Middle frontal gyrus (tissue), 1 donor: Measurements from ENCODE around the gene CHD2.
"Not testable (repeated sequence)": the region's sequence is repeated elsewhere in the genome, so short reads cannot be mapped to it uniquely, and the experiment has no call there.

Experiments
- DNase-seq: peaks from one replicate; pipeline ENCODE4 v3.0.0-alpha.2; 2015; ENCODE audit warnings: low spot score; ENCODE audit errors: extremely low spot score

CHD2 gene

GRCh38 chr15:92899948-92900730, at the start of gene CHD2:
TSS of gene CHD2 (plus strand) at chr15:92900324. CDS start at chr15:92901238, 914 bp downstream.
- DNase-seq, result no peak

DNA sequence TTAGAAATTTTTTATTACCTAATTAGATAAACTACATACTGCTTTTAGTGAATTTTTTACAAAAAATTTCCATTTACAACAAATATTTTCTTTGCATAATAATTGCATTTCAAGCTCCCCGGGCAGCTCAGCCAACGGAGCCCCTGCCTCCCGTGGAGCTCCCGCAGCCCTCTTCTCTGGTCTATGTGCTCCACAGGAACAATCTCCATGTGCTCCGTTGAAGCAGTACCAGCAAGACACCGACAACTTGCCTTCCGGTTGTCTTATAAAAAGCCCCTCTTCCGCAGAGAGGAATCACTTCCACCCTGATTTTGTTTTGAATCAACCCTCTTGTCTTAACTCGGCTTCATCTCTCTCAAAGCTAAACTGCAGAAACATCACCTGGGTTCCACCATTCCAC, 46.9 kb upstream of the CHD2 start:
- no peak for DNase-seq

DNA sequence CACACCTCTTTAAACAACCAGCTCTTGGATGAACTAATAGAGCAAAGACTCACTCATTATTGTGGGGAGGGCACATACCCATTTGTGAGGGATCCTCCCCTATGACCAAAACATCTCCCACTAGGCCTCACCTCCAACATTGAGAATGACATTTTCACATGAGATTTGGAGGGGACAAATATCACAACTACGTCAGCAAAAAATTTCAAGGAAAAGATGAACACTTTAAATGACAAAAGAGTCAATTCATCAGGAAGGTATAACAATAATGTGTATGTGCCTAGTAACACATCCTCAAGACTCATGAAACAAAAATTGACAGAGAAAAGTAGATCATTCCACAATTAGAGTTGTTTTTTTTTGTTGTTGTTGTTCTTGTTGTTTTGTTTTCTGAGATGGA, 38.4 kb upstream of the CHD2 start:
- DNase-seq, result no peak

DNA sequence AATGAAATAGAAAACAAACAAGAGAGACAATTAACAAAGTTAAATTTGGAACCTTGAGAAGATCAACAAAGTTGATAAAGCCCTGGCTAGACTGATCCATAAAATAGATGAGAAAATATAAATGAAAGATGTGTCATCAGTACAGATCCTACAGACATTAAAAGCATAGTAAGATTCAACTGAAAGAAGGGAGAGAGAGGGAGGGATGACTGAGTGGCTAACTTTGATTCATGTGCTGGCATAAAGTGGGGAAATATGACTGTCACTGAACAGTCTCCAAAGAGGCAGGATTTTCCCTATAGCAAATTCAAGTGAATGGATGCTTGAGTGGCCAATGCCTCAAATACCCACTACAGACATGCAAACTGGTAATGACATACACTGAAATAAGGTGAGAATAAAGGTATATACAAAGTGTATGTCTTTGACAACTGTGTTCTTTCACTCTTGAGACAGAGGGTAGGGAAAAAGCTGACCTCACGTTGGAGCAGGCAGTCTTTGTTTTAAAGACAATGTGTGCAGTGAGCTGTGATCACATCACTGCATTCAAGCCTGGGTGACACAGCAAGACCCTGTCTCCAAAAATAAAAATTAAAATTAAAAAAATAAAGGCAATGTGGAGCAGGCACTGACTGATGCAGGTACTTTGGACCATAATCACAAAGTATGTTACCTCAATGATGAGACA, 35.9 kb upstream of the CHD2 start:
- no peak for DNase-seq

GRCh38 chr15:92869263-92869940, 30.7 kb upstream of the CHD2 start:
- DNase-seq, result no peak

GRCh38 chr15:92870010-92870591, 30.0 kb upstream of the CHD2 start:
- DNase-seq, result no peak

- DNase-seq, result not testable (repeated sequence)
Observed at GRCh38 chr15:92872967-92873366, 27.2 kb upstream of the CHD2 start.

GRCh38 chr15:92877000-92877399, 23.1 kb upstream of the CHD2 start:
- DNase-seq, result no peak

DNA sequence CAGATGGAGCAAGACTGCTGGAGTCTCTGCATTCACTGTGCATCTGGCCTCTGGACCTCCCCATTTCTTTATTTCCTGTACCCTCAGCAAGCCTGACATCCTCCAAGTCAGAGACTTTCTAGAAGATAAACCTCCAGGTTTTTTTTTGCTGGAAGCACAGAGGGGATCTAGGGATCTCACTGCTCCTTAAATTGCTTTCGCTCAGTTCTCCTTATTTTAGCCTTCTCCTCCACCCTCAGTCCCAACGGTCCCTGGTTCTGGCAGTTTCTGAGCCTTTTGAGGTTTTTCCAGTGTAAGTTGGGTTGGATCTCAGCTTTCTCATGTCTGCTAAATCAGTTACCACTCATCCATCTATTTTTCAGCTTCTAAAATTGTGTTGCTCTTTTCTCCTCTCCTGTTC, 22.7 kb upstream of the CHD2 start:
- no peak for DNase-seq

GRCh38 chr15:92878593-92879053, 21.5 kb upstream of the CHD2 start:
- DNase-seq, result no peak

GRCh38 chr15:92879949-92880725, 20.0 kb upstream of the CHD2 start:
- DNase-seq, result no peak

GRCh38 chr15:92880796-92881195, 19.3 kb upstream of the CHD2 start:
- DNase-seq, result no peak

DNA sequence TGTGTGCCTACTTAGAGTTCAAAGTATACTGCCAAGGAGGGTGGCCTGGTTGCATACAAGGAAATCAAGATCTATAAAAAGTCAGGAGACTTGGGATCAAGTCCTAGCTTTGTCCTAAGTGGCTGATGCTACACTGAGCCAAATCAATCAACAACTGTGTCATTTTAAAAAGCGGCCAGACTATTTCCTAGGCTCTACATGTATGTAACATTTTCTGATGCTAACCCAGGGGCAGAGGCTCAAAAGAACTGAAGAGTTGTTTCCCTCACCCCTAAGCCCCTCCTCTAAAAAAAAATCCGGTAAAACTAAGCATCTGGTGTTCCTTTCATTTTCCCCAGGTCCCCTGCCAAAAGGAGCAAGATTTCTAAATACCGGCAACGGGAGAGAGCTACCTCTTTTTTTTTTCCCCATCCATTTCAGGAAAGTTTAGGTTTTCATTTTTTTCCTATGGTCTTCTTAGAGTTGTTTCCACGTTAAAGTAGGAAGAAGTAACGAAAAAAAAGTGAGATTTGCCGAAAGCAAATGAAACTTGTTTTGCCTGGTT, 18.8 kb upstream of the CHD2 start:
- DNase-seq, result no peak

DNA sequence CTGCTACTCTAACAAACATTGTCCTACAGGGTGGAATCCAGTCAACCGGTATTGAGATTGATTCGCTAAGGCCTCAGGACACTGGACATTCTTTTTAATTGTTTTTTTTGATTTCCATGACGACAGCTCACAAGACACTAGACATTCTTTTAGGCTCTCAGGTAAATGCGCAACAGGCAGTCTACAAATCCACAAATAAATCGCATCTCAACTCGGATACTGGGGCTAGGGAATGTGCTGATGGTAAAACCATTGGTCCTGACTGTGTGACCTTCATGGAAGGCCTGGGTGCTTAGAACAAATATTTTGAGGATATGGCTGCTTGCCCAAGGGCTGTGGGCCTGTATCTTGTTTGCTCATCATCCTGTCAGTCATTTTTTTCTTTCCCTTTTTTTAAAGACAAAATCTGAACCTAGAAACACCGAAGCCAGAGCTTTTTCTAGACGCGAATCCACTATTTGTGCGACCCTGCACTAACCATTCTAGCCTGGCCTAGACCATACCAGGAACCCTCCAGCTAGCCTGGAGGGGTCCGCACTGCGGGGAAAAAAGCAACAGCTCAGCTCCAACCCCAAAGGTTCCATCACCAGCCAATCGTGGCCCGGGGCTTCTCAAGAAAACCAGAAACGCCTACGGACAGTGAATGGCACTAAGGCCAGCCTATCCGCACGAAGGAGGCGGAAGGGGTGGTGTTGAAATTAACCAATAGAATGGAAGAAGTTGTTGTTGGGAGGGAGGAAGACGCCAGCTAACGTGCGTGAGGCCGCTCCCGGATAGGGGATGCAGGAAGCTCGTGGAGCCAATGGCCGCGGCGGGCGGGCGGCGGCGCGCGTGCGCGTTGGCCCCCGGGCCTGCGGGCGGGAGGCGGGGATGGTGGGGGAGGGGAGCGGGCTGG, 18.1 kb upstream of the CHD2 start:
- peak; percentile 99 for DNase-seq

DNA sequence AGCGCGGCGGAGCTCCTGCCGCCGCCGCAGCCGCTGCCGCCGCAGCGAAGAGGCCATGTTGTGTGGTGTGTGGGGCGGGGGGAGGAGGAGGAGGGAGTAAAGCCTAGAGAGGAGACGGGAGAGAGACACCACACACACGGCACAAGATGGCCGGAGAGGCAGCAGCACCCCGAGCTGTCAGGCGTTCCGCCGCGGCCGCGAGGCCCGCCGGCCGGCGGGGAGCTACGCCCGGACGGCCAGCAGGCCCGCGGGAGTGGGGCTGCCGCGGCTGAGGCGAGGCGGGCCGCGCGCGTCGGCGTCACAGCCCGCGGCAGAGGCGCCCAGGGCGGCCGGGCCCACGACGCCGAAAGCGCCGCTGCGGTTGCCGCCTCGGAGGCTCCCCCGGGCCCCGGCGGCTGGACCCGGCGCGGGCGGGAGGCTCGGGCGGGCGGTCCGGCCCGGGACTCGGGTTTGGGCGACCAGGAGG, 17.4 kb upstream of the CHD2 start:
- DNase-seq, result no peak

DNA sequence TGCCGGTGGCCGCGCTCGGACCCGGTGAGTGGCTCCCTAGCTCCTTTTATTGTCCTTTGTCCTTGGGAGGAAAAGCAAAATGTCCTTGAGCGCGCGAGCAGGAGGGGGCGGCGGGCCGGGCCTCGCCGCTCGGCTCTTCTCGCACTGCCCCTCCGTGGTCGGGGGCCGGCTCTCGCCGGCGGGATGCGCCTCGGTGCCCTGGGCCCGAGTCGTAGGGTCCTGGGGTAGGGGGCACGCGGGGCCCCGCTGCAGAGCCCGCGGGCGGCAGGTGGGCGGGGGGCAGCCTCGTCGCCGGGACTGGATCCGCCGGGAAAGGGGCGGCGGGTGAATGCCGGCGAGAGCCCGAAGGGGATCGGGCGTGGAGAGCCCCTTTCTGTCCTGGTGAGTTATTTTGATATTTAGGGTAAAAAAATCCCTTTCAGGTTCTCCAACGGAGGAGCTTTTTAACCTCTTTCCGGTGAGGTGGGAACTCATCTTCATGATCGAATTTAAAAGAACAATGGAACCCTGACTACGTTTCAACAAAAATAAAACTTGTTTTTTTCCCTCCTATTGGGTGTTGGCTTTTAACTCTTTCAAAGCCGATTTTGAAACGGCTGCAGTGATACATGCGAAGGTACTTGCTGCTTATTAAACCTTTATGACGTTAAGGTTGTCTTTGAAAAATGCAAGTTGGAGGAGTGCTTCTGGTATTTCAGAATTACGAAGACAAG, 16.8 kb upstream of the CHD2 start:
- no peak for DNase-seq

DNA sequence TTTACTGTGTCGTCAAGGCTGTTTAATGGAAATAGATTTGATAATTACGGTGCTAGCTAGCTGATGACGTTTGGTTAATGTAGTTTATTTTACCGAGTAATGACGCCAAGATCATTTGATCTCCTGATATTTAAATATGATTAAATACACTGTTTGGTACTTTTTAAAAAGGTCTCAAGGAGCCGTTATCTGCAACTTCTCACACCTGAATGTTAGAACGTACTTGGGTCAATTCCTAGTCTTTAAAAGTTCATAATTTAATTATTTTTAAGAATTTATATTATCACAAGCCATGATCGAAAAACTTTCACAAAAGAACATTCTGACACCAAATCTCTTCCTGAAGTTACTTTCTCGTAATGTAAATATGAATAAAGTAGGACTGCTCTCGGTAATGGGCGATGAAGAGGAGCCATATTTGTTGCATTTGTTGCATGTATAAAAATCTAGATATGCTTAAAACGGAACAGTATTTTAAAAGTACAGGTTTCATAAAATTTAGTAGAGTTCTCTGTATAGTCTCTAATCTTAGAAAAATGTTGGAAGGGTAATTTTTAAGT, 16.2 kb upstream of the CHD2 start:
- no peak for DNase-seq

DNA sequence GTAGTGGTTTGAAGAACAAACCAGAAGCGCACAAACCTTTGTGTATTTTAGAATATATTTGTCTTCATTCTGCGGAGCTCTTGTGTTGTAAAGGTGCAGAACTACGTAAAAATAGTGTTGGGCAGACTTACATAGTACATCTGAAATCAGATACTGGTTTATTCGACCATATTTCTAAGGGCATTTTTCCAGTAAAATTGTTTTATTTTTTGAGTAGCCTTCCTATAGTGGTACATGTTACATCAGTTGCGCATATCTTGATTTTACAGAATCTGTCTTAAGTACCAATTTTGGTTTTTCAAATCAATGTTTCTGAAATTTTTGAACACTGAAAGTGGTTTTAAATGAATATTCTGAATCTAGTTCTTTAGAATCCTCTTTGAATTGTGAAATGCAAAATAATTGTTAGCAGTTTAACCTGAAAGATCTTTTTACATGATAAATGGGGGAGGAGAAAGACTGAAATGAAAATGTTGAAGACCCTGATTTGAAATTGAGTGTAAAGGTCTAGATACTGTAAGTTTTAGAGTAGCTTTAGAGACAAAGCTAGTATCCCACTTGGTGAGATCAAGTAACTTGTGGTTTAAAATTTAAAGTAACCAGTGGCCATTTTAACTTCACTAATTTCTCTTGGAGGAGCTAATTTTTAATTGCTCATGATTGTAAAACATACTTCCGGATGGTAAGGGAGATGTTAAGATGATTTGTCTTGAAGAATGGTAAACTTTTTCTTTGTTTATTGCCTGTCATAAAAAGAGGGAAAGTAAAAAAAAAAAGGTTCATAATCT, 15.5 kb upstream of the CHD2 start:
- no peak for DNase-seq
